Stimulated activated CD8-positive, alpha-beta memory T cell treated with anti-CD3 and anti-CD28 coated beads, Interleukin-12 subunit alpha, Interleukin-12 subunit beta, amount 100 ng/mL, for 24 hours (primary cell): Measurements from ENCODE around the gene GARIN1A.
A peak's percentile ranks its signal among the peaks of the same experiment; 100 is the strongest.
"Not testable (repeated sequence)": the region's sequence is repeated elsewhere in the genome, so short reads cannot be mapped to it uniquely, and the experiment has no call there.

Experiments used
- DNase-seq: peaks from one replicate; pipeline ENCODE4 v3.0.0-alpha.2; 2020; ENCODE audit errors: extremely low read depth

The GARIN1A gene

GRCh38 chr7:128683738-128684137 lies 11.6 kb downstream of the GARIN1A start:
- not testable (repeated sequence) for DNase-seq

GRCh38 chr7:128687131-128687530 lies 15.0 kb downstream of the GARIN1A start:
- DNase-seq = no peak

GRCh38 chr7:128688492-128688891 lies 16.4 kb downstream of the GARIN1A start:
- no peak for DNase-seq

- DNase-seq = not testable (repeated sequence)
Observed at GRCh38 chr7:128689161-128689935, 17.3 kb downstream of the GARIN1A start.

GRCh38 chr7:128691227-128691626 lies 19.1 kb downstream of the GARIN1A start:
- DNase-seq = no peak

GRCh38 chr7:128692623-128693270 lies 20.7 kb downstream of the GARIN1A start:
- no peak for DNase-seq

- no peak for DNase-seq
Observed at GRCh38 chr7:128693373-128694015, 21.4 kb downstream of the GARIN1A start.

GRCh38 chr7:128694738-128695137 lies 22.6 kb downstream of the GARIN1A start:
- DNase-seq = no peak

- peak; percentile 21 for DNase-seq
Observed at GRCh38 chr7:128697302-128697905, 25.3 kb downstream of the GARIN1A start.

GRCh38 chr7:128699196-128699712 lies 27.2 kb downstream of the GARIN1A start:
- DNase-seq = no peak

GRCh38 chr7:128699895-128700294 lies 27.8 kb downstream of the GARIN1A start:
- DNase-seq = no peak

GRCh38 chr7:128701062-128701785 lies 29.1 kb downstream of the GARIN1A start:
- DNase-seq = no peak

GRCh38 chr7:128703609-128704241 lies 31.6 kb downstream of the GARIN1A start:
- no peak for DNase-seq

- no peak for DNase-seq
Observed at GRCh38 chr7:128705891-128706333, 33.8 kb downstream of the GARIN1A start.

GRCh38 chr7:128707752-128708151 lies 35.7 kb downstream of the GARIN1A start:
- no peak for DNase-seq

GRCh38 chr7:128708235-128708634 lies 36.1 kb downstream of the GARIN1A start:
- no peak for DNase-seq

- DNase-seq = no peak
Observed at GRCh38 chr7:128708824-128709223, 36.7 kb downstream of the GARIN1A start.

- DNase-seq = no peak
Observed at GRCh38 chr7:128710481-128710880, 38.4 kb downstream of the GARIN1A start.

GRCh38 chr7:128713794-128714193 lies 41.7 kb downstream of the GARIN1A start:
- DNase-seq = no peak

GRCh38 chr7:128714701-128715495 lies 42.8 kb downstream of the GARIN1A start:
- DNase-seq = no peak
